Tibial artery (tissue), 4 donors: Measurements from ENCODE around the gene C2orf76.

Experiments
- DNase-seq, 2 donors: peaks; one replicate each; pipeline ENCODE4 v3.0.0-alpha.2; 2019
- H3K27ac ChIP-seq, 2 donors: fragments of 200-600 bp; sonication (generic) in 1 of 2; 1 replicate in 1 of 2; 2 replicates in 1 of 2; pipeline ENCODE4 v1.5.1; 2018 to 2019; ENCODE audit warnings: mild to moderate bottlenecking in 1 of 2
- H3K27me3 ChIP-seq, 2 donors: fragments of 200-600 bp; sonication (generic) in 1 of 2; one replicate each; pipeline versions ENCODE4 v1.5.1 to v1.6.0; 2016 to 2019
- H3K36me3 ChIP-seq, 3 donors: fragments of 200-600 bp; sonication (generic) in 2 of 3; one replicate each; pipeline ENCODE4 v1.5.1; 2016 to 2019; ENCODE audit warnings: mild to moderate bottlenecking in 2 of 3
- H3K4me1 ChIP-seq, 4 donors: fragments of 200-600 bp; sonication (generic) in 2 of 4; 1 replicate in 3 of 4; 2 replicates in 1 of 4; pipeline ENCODE4 v1.5.1; 2016 to 2019
- H3K4me3 ChIP-seq, 2 donors: fragments of 200-600 bp; sonication (generic) in 1 of 2; 1 replicate in 1 of 2; 2 replicates in 1 of 2; pipeline ENCODE4 v1.5.1; 2018 to 2019; ENCODE audit warnings: mild to moderate bottlenecking in 2 of 2
- H3K9me3 ChIP-seq, 3 donors: fragments of 200-600 bp; sonication (generic) in 1 of 3; one replicate each; pipeline ENCODE4 v1.5.1; 2016 to 2019
- CTCF ChIP-seq, 2 experiments: fragments of 200-600 bp in 1 of 2; fragments of 450-650 bp in 1 of 2; IDR thresholded peaks; one replicate each; pipeline ENCODE4 v1.5.1; 2017 to 2019; ENCODE audit warnings: antibody characterized with exemption in 2 of 2, mild to moderate bottlenecking in 1 of 2, moderate library complexity in 1 of 2
- intact Hi-C: fragments of 100-400 bp; cut with DNase I; formaldehyde crosslinking; loops from one replicate; pipeline ENCODE4 v1.15.0; 2023; ENCODE audit warnings: low total_unique reads

Gene C2orf76

GRCh38 chr2:119283873-119284331 lies 82.7 kb downstream of the C2orf76 start:
- Histone ChIP-seq H3K9me3 (no peaks in the 10 kb centered on the region), H3K4me1 (peaks cover 0 to 8% (median 3%) of the 10 kb centered on the region in 4 donors), H3K4me3 (no peak overlapping the region), H3K36me3 (peaks cover 0 to 9% (median 5%) of the 10 kb centered on the region in 3 donors), H3K27ac (no peak overlapping the region), H3K27me3 (no peaks in the 10 kb centered on the region)
- intact Hi-C loops = no loop called here
- TF ChIP-seq CTCF (IDR thresholded peaks at IDR 0.05) = no peak
- DNase-seq = peak; percentile 74 to 85

- no peak overlapping the region for H3K27ac ChIP-seq
- TF ChIP-seq CTCF (IDR thresholded peaks at IDR 0.05) = no peak
- H3K36me3 ChIP-seq = peaks cover 0 to 9% (median 5%) of the 10 kb centered on the region in 3 donors
- intact Hi-C loops = no loop called here
- peaks cover 0 to 8% (median 3%) of the 10 kb centered on the region in 4 donors for H3K4me1 ChIP-seq
- no peaks in the 10 kb centered on the region for H3K27me3 ChIP-seq
- H3K4me3 ChIP-seq = no peak overlapping the region
- H3K9me3 ChIP-seq = no peaks in the 10 kb centered on the region
- DNase-seq = peak in 1 of 2 donors; percentile 42
These were observed 83.6 kb downstream of the C2orf76 start for GRCh38 chr2:119282996-119283511.

- Histone ChIP-seq H3K36me3 (peaks cover 0 to 9% (median 5%) of the 10 kb centered on the region in 3 donors), H3K4me3 (no peak overlapping the region), H3K27ac (no peak overlapping the region), H3K27me3 (no peaks in the 10 kb centered on the region), H3K9me3 (no peaks in the 10 kb centered on the region), H3K4me1 (peaks cover 0 to 8% (median 3%) of the 10 kb centered on the region in 4 donors)
- intact Hi-C loops = no loop called here
- TF ChIP-seq CTCF (IDR thresholded peaks at IDR 0.05) = no peak
- DNase-seq = no peak
These were observed 84.3 kb downstream of the C2orf76 start for GRCh38 chr2:119282146-119282995.

- H3K4me3 ChIP-seq = no peak overlapping the region
- no peaks in the 10 kb centered on the region for H3K9me3 ChIP-seq
- no peak for DNase-seq
- no peaks in the 10 kb centered on the region for H3K36me3 ChIP-seq
- H3K27me3 ChIP-seq = no peaks in the 10 kb centered on the region
- peaks cover 0 to 8% (median 3%) of the 10 kb centered on the region in 4 donors for H3K4me1 ChIP-seq
- intact Hi-C loops = no loop called here
- H3K27ac ChIP-seq = no peak overlapping the region
- no peak for TF ChIP-seq CTCF (IDR thresholded peaks at IDR 0.05)
These were observed 86.0 kb downstream of the C2orf76 start for GRCh38 chr2:119280680-119281079.

GRCh38 chr2:119279666-119280065 lies 87.0 kb downstream of the C2orf76 start:
- Histone ChIP-seq H3K4me1 (peaks cover 0 to 8% (median 3%) of the 10 kb centered on the region in 4 donors), H3K9me3 (no peaks in the 10 kb centered on the region), H3K27me3 (no peaks in the 10 kb centered on the region), H3K36me3 (no peaks in the 10 kb centered on the region), H3K27ac (no peak overlapping the region), H3K4me3 (no peak overlapping the region)
- intact Hi-C loops = no loop called here
- no peak for DNase-seq
- TF ChIP-seq CTCF (IDR thresholded peaks at IDR 0.05) = no peak
